ENCODE measurements around the gene BDKRB1.

Gene BDKRB1

DNA sequence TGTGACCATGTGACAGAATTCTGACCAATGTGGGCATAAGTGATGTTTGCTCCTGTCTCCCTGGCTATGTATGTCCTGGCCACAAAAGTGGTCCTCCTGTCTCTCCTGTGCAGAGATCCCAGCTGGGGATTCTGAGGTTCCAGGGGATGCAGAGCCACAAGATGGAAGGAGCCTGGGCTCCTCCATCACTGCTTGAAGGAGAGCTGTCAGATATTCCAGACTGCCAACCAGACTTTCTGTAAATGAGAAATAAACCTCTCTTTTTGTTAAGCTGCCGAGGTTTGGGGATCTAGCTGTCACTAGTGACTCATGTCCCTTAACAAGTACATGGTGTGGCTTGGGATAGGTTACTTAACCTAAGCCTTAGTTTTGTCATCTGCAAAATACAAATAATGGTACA, 21.9 kb downstream of the BDKRB1 start:
- no peak for DNase-seq (ENCODE audit: extremely low read depth in 1 of 2, low read depth in 1 of 2)

DNA sequence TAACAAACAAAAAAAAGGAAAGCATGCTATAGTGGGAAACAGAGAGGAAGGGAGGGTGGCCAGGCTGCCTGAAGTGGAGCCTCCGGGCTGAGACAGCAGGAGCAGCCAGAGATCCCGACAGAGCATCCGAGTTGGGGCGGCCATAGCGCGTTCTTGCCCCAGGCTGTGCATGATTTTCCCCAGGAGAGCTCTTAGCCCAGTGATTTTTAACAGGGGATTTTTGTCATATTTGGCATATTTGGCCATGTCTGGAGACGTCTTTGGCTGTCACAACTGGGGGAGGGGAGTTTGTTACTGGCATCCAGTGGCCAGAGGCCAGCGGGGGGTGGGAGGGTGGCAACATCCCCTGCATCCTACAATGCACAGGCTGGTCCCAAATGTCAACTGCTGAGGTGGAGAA, 23.6 kb downstream of the BDKRB1 start:
- DNase-seq (ENCODE audit: extremely low read depth in 1 of 2, low read depth in 1 of 2), result no peak

DNA sequence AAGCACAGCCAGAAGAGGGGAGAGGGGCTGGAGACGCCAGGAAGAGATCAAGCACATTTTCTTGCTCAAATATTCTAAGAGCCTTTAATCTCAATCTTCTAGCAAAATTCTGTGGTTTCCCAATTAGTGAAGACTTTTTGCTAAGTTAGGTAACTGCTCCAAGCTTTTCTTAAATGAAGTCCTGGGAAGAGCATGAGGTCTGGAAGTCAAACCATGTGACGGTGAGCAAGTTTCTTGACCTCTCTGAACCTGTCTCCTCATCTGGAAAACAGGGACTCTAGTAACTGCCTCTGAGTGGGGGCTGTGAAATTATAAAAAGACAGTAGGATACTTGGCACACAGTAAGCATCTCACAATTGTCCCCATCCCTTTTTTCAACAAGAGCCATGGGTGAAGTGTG, 24.1 kb downstream of the BDKRB1 start:
- DNase-seq (ENCODE audit: extremely low read depth in 1 of 2, low read depth in 1 of 2), result no peak

DNA sequence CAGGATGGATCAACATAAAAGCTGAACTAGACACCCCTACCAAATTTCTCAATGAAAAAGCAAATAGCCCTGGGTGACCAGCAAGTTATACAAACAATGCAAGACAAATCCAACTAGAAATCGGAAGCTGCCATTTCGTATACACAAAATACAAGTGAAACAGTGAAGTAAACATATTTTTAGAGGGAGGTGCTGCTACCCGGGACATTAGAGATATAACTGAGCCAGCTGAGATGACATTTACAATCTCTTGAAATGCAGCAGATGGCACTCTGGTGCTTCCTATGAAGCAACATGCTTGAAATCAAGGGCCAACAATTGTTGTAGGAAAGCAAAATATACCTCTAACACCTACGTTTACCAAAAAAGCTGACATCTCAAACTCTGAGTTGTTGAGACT, 25.5 kb downstream of the BDKRB1 start:
- no peak for DNase-seq (ENCODE audit: extremely low read depth in 1 of 2, low read depth in 1 of 2)

DNA sequence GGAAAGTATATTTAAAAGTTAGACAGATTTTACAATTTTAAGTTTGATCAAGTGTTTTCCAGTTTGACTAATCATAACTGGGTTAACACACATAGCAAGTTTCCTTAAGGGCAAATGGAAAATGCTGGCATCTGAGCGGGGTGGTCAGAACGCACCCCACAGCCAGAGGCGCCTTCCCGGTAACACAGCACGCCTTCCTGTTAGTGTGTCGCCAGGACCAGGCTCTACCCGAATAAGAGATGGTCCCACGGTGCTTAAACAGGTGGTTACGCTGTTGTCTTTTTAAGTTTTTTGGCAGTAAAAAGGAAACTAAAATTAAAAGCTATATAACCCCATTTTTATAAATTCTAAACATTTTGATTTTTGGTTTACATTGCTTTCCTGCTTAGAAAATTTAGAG, 28.0 kb downstream of the BDKRB1 start:
- no peak for DNase-seq (ENCODE audit: extremely low read depth in 1 of 2, low read depth in 1 of 2)

DNA sequence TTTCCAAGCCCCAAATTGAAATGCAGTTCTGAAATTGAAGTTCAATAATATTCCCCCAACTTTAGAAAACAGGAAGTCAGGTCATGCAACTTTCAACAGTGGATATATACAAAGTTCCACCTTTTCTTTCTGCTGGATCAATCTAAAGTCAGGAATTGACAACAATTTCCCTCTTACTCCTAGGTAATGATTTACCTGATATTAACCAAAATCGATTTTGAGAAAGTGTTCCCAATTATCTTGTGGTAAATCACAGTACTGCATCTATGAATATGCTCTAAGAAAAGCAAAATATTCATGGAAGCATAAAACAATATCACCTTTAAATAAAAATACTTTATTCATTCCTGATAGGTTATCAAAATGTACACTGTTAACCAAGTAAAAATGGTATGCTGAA, 28.4 kb downstream of the BDKRB1 start:
- no peak for DNase-seq (ENCODE audit: extremely low read depth in 1 of 2, low read depth in 1 of 2)

DNA sequence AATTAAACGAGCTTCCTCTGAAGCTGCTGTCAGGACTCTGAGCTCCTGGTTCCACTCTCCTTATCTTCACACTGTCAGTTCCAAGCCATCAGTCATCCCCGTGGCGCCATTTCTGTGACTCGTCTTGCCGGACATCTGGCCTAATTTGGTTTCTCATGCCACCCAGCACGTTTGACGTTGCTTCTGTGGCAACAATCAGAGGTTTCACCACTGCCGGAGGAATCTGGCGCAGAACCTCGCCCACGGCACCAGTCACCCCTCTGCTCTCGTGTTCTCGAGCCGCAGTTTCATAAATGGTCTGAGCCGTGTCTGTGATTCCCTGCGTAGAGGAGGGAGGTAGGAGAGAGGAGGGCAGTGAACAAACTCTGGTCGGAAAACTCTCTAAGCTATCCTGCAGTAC, 29.7 kb downstream of the BDKRB1 start:
- DNase-seq (ENCODE audit: extremely low read depth in 1 of 2, low read depth in 1 of 2), result no peak

DNA sequence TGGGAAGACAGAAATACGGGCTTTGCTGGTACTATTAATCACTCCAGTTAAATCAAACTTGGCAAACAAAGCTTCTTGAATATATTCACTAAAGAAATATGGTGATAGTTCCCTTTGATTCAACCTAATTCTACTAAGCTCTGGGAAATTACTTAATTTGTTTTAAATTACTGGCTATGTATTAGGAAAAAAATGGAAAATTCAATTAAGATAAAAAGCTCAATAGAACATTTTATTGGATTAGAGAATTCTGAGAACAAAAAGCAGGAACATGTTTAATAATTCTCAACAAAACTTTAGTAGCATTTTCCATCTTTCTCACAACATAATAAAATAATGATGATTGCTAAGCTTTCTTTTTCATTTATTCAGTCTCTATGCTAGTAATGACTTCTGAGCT, 30.2 kb downstream of the BDKRB1 start:
- no peak for DNase-seq (ENCODE audit: extremely low read depth in 1 of 2, low read depth in 1 of 2)

DNA sequence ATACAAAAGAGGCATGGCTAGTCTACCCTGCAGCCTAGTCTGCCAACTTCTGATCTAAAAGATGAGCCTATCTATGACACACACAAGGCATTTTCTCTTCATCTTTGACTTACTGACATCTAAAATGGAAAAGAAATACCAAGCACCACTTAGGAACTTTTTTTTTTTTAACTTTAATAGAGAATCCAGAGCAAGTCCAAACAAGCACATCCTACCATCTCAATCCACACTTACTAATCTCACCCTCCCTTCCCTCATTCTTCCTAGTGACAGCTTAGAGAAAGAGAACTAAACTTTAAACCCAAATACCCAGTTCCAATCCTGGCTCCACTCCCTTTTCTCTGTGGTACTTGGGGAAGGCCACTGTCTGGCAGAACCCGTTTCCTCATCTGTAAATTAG, 31.8 kb downstream of the BDKRB1 start:
- DNase-seq (ENCODE audit: extremely low read depth in 1 of 2, low read depth in 1 of 2), result no peak

DNA sequence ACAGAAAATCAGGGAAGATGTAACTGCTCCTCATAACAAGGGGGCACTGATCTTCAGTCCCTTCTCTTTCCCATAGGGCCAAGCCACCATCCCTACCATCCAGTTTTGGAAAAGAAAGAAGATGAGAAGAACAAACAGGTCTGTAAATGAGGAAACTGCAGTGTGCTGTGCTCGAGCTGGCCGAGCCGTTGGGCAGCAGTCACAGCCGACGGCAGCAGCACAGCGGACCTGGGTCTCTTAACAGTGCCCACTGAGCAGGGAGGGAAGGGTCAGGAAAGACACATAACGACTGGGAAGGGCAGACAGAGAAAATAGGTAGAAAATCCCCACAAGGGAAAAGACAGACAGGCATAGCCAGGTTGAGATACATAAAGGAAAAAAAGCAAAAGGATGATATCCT, 38.2 kb downstream of the BDKRB1 start:
- no peak for DNase-seq (ENCODE audit: extremely low read depth in 1 of 2, low read depth in 1 of 2)

DNA sequence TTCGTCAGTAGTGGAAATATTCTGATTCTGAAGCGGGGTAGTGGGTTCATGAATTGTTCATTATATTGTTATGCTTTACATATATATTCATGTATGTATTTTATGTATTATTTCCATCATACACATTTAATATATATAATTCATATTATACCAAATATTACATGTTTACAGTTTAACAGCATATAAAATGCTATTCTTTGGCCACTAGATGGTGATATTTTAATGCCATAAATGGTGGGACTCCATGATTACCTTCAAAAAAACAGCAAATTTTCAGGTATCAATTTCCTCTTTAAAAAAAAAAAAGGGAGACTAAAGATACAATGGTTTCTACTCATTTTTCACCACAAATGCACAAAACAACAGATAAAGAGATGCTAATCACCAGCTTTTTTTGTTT, 41.0 kb downstream of the BDKRB1 start:
- no peak for DNase-seq (ENCODE audit: extremely low read depth in 1 of 2, low read depth in 1 of 2)

DNA sequence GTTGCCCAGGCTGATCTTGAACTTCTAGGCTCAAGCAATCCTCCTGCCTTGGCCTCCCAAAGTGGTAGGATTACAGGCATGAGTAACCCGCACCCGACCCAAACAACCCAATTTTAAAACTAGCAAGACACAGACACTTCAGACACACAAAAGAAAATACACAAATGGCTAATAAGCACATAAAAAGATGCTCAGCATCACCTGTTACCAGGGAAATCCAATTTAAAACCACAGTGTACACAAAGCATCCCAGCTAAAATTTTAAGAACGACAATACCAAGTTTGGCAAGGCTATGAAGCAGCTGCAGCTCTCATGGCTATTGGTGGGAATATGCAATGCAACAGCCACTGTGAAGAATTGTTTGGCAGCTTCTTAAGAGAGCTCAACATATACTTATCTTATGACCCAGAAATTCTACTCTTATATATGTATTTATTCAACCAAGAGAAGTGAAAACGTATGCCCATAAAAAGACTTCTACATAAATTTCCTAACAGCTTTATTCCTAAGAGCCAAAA, 42.0 kb downstream of the BDKRB1 start:
- DNase-seq (ENCODE audit: extremely low read depth in 1 of 2, low read depth in 1 of 2), result no peak

DNA sequence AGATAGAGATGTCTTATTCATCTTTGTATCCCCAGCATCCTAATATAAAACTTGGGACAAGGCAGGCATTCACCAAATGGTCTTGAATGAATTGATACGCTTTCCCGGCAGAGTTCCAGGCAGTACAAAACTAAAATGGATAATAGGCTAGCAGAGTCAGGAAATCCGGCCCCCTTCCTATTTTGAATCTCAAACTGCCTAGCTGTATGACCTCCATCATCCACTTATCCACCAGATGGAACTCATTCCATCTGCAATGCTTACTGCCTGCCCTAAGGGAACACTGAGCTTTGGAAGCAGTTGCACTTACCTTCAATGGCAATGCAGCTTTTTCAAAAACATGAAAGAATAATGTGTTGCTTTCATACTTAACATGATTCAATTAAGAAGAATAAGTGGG, 43.4 kb downstream of the BDKRB1 start:
- no peak for DNase-seq (ENCODE audit: extremely low read depth in 1 of 2, low read depth in 1 of 2)

DNA sequence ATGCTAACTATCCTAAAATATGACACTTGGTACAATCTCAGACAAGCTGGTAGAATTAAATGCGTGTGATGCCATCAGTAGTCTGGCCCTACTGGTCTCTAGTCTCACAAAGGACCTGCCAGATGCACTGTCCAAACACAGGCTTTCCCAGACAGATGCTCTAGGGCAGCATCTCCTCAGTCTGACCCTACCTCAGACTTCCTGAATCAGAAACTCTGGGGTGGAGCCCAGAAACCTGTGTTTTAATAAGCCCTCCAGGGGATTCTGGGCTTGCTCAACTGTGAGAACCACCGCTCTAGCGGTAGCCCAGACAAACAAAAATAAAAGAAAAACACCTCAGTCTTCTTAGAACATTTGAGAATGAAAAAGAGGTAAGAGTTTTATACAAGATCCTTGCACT, 48.0 kb downstream of the BDKRB1 start:
- DNase-seq (ENCODE audit: extremely low read depth in 1 of 2, low read depth in 1 of 2), result no peak

DNA sequence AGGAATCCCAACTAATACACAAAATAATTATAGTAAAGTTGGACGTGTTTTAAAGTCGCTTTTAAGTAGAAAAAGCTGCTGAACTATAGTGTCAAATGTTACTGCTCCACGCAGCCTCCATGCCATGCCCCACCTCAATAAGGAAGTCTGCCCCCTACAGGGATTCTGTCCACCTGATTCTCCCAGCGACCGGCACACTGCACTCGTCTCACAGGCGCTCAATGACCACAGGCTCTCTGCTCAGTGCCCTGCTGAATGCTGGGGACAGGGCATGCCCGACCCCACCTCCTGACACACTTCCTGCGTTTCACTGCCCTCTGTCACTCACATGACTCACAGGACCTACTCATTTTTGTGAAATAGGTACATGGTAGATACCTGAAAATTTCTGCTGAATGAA, 48.9 kb downstream of the BDKRB1 start:
- DNase-seq (ENCODE audit: extremely low read depth in 1 of 2, low read depth in 1 of 2), result no peak

DNA sequence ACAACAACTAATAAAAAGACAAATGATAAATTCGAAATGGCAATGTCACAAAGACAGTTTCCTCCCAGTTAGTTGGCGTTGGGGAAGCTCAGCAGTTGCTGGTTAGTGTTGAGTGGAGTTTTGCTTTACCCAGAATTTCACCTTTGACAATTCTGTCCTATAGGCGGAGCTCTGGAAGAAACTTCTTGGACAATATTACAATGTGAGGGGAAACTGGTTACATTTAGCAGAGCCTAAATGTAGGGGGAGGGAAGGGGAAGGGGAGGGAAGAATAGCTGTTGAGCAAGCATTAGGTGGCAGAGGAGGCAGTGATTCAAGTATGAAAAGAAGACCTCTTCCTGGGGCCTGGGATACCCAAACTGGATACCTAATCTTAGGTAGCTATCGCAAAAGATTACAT, 51.4 kb downstream of the BDKRB1 start:
- DNase-seq (ENCODE audit: extremely low read depth in 1 of 2, low read depth in 1 of 2), result no peak

DNA sequence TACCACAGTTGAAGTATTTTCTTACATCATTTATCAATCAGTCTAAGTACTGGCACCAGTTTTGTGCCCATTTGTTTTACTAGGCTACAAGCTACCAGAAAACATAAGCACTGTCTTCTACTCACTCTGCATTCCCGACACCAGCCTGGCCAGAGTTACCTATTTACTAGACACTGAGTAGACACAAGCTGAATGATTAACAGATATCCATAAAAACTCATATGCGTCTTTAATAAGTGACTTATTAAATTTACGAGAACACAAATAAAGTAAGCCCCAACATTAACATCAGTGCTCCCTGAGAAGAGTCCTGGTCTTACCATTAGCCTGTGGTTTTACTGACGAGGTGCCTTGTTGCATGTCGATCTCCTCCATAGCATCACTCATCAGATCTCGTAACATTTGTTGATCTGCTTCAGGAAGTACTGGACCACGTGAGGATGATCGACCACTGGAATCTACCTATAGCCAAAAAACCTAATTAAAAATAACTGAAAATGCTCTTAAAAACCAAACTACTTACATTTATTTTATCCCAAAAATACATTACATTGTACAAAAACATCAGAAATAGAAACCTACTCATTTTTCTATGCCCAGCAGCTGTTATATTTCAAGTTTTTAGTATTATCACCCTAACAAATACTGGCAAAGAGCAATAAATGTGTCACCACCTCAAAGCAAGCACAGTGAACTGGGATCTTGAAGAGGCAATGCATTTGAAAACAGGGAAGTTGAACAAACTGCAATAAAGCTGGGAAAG, 53.3 kb downstream of the BDKRB1 start:
- no peak for DNase-seq (ENCODE audit: extremely low read depth in 1 of 2, low read depth in 1 of 2)

DNA sequence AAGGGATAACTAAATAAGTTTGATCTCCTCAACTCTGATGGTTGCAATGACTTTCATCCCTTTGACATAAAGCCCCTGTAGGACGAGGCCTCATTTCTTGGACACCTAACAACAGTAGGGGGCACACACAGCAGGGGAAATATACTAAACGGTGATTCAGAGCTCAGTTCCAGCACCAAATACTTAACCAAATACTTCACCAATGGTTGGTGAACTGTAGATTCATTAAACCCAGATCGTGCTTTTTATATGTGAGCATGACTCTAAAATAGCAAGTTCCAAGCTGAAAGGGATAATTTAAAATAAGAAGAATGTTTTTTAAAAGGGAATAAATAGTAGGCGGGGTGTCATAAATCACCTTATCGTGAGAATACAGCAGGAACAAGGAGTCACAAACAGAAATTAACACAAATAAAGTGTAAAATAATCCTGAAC, 53.9 kb downstream of the BDKRB1 start:
- DNase-seq (ENCODE audit: extremely low read depth in 1 of 2, low read depth in 1 of 2), result no peak

DNA sequence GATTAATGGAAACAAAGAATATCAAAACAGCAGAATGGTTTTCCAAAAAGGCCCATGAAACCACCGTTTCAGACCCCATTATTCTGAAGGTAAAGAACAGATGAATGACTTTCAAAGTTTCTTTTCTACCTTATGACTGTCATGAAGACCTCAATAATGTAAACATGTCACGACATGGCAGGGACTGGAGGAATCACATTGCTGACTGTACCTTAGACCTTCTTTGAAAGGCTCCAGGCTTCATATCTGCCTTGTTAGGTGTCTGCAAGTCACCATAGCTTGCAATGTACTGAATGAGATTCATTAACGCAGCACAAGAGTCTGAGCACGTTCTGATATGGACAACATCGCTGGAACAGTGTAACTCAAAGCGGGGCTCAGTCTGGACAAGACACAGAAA, 54.9 kb downstream of the BDKRB1 start:
- no peak for DNase-seq (ENCODE audit: extremely low read depth in 1 of 2, low read depth in 1 of 2)

All from stimulated activated CD8-positive, alpha-beta memory T cell treated with anti-CD3 and anti-CD28 coated beads, Interleukin-7, amount 100 ng/mL, for 48 hours (primary cell).